ENCODE measurements around the gene TOMM6.
"Not testable (repeated sequence)": the region's sequence is repeated elsewhere in the genome, so short reads cannot be mapped to it uniquely, and the experiment has no call there.

TOMM6 gene

DNA sequence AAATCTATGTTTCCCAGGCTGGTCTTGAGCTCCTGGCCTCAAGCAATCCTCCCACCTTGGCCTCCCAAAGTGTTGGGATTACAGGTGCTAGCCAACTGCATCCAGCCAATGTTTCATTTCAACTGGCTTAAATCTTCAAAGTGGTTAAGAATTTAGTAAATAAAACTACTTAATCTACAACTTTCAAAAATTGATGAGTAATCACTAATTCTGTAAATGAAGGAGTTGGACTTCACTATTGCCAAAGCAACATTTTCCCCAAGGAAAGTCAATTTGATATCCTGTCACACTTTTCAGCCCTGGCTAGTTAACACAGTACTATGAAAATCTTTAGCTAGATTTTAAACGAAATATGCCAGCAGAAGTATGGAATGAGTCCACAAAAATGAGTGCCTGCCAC lies 3.8 kb downstream of the TOMM6 start:
- Histone ChIP-seq H3K4me3 (ENCODE audit: low read depth in 1 of 2, low read length in 2 of 2) (no peak overlapping the region), H3K9me3 (ENCODE audit: control insufficient read depth in 1 of 2, low read length in 2 of 2) (no peaks in the 10 kb centered on the region), H3K27me3 (ENCODE audit: low read depth, low read length) (no peaks in the 10 kb centered on the region), H3K27ac (ENCODE audit: low read length) (no peak overlapping the region), H3K36me3 (ENCODE audit: control insufficient read depth in 1 of 2, insufficient read depth in 2 of 2, low read length in 2 of 2) (peaks cover 45 to 46% of the 10 kb centered on the region in 2 donors), H3K4me1 (ENCODE audit: control insufficient read depth in 1 of 2, insufficient read depth in 2 of 2, low read length in 2 of 2) (peaks cover 0 to 11% of the 10 kb centered on the region in 2 donors)

DNA sequence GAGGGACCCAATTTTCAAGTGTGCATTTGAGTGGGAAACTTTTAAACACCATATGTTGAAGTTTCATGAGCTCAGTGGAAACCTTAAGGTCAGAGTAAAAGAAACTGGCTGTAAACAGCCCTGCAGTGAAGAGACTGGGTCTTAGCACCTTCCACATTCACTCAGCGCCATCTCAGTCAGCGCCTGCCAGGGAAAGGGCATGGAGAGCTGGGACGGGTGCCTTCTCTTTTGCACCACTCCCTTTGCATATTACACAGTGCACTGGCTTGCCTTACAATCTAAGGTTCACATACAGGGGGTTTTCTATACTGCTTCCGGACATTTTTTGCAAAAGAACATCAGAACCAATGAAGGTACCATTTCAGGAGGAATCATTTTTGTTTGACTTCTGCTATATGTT lies 4.5 kb downstream of the TOMM6 start:
- Histone ChIP-seq H3K4me1 (ENCODE audit: control insufficient read depth in 1 of 2, insufficient read depth in 2 of 2, low read length in 2 of 2) (peaks cover 0 to 11% of the 10 kb centered on the region in 2 donors), H3K4me3 (ENCODE audit: low read depth in 1 of 2, low read length in 2 of 2) (no peak overlapping the region), H3K27me3 (ENCODE audit: low read depth, low read length) (no peaks in the 10 kb centered on the region), H3K36me3 (ENCODE audit: control insufficient read depth in 1 of 2, insufficient read depth in 2 of 2, low read length in 2 of 2) (peaks cover 45 to 50% of the 10 kb centered on the region in 2 donors), H3K27ac (ENCODE audit: low read length) (no peak overlapping the region), H3K9me3 (ENCODE audit: control insufficient read depth in 1 of 2, low read length in 2 of 2) (no peaks in the 10 kb centered on the region)

DNA sequence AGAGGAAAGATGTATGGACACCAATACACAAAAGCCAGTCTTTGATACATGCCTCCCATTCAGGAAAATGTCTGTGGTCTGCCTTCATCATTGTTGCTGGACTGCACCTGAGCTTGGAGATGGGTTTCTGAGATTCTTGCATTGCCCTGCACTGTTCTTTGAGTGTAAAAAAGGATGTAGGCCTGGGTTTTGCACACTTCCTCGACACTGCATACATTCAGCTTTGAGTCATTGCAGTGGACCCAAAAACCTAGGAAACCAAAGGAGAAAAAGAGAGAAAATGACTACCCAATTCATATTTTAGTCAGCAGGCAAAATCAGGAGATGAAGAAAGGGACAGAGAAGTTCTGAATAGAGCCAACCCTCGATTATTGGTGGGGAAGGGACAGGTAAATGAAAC lies 9.0 kb downstream of the TOMM6 start:
- Histone ChIP-seq H3K27me3 (ENCODE audit: low read depth, low read length) (no peaks in the 10 kb centered on the region), H3K9me3 (ENCODE audit: control insufficient read depth in 1 of 2, low read length in 2 of 2) (no peaks in the 10 kb centered on the region), H3K36me3 (ENCODE audit: control insufficient read depth in 1 of 2, insufficient read depth in 2 of 2, low read length in 2 of 2) (peaks cover 32 to 35% of the 10 kb centered on the region in 2 donors), H3K27ac (ENCODE audit: low read length) (no peak overlapping the region), H3K4me3 (ENCODE audit: low read depth in 1 of 2, low read length in 2 of 2) (no peak overlapping the region), H3K4me1 (ENCODE audit: control insufficient read depth in 1 of 2, insufficient read depth in 2 of 2, low read length in 2 of 2) (peaks cover 0 to 3% of the 10 kb centered on the region in 2 donors)

DNA sequence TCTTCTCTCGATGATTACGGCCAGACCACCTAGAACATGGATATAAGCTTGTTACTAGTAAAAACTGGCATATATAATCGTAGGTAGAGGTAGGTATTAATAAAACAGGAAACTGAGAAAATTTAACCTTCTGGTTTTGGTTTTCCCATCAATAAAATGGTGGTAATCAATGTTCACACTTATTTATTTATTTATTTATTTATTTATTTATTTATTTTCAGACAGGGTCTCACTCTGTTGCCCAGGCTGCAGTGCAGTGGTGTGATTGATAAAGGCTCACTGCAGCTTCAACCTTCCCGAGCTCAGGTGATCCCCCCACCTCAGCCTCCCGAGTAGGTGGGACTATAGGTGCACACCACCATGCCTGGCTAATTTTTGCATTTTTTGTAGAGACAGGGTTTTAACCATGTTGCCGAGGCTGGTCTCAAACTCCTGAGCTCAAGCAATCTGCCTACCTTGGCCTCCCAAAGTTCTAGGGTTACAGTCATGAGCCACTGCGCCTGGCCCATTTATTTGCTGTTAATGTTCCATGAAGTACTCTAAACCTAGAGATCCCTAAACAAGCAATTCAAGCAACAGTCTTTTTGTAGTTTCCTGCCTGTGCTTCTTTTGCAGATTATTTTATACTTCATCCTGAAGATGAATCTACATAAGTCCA lies 11.5 kb downstream of the TOMM6 start:
- peaks cover 0 to 3% of the 10 kb centered on the region in 2 donors for H3K4me1 ChIP-seq (ENCODE audit: control insufficient read depth in 1 of 2, insufficient read depth in 2 of 2, low read length in 2 of 2)
- no peak overlapping the region for H3K4me3 ChIP-seq (ENCODE audit: low read depth in 1 of 2, low read length in 2 of 2)
- H3K27me3 ChIP-seq (ENCODE audit: low read depth, low read length), result no peaks in the 10 kb centered on the region
- H3K9me3 ChIP-seq (ENCODE audit: control insufficient read depth in 1 of 2, low read length in 2 of 2), result no peaks in the 10 kb centered on the region
- no peak overlapping the region for H3K27ac ChIP-seq (ENCODE audit: low read length)
- H3K36me3 ChIP-seq (ENCODE audit: control insufficient read depth in 1 of 2, insufficient read depth in 2 of 2, low read length in 2 of 2), result peaks cover 23% of the 10 kb centered on the region in 2 donors

DNA sequence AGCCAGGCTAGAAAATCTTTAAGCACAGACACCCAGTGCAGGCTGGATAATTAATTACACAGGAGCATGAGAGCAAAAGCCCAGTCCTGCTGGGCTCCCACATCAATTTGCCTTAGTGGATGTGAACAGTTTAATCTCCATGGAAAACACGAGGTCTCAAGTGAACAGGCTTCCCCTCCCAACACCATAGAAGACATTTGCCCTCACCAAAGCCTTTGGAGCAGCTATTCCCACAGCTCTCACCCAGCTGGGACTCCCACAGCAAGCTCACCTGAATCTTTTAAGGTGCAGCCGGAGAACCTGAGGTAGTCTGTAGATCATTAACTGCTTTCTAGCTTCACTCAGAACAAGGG lies 12.0 kb downstream of the TOMM6 start:
- Histone ChIP-seq H3K4me3 (ENCODE audit: low read depth in 1 of 2, low read length in 2 of 2) (no peak overlapping the region), H3K27me3 (ENCODE audit: low read depth, low read length) (no peaks in the 10 kb centered on the region), H3K36me3 (ENCODE audit: control insufficient read depth in 1 of 2, insufficient read depth in 2 of 2, low read length in 2 of 2) (peaks cover 23% of the 10 kb centered on the region in 2 donors)

DNA sequence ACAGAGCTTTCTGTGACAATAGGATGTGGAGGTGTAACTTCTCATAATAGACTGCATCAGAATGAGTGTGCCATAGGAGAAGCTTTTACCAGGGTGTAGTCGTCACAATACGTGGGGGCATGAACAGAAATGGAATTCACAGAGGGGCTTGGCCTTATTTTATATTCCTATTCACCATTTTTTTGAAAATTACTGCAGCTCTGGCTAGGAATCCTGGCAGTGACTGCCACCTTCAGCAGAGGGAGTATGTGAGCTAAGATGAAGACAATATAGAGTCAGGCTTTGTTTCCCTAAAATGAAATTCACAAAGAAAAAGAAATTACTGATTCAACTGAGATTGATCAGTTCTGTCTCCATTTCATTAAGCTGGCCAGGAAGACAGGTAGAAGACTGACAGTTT lies 13.9 kb downstream of the TOMM6 start:
- Histone ChIP-seq H3K4me3 (ENCODE audit: low read depth in 1 of 2, low read length in 2 of 2) (no peak overlapping the region), H3K36me3 (ENCODE audit: control insufficient read depth in 1 of 2, insufficient read depth in 2 of 2, low read length in 2 of 2) (peaks cover 10 to 26% of the 10 kb centered on the region in 2 donors), H3K9me3 (ENCODE audit: control insufficient read depth in 1 of 2, low read length in 2 of 2) (no peaks in the 10 kb centered on the region), H3K27me3 (ENCODE audit: low read depth, low read length) (no peaks in the 10 kb centered on the region), H3K27ac (ENCODE audit: low read length) (no peak overlapping the region), H3K4me1 (ENCODE audit: control insufficient read depth in 1 of 2, insufficient read depth in 2 of 2, low read length in 2 of 2) (no peaks in the 10 kb centered on the region)

More for the DNA sequence above, 12.0 kb downstream of the TOMM6 start:
- Histone ChIP-seq H3K4me1 (ENCODE audit: control insufficient read depth in 1 of 2, insufficient read depth in 2 of 2, low read length in 2 of 2) (peaks cover 0 to 3% of the 10 kb centered on the region in 2 donors), H3K27ac (ENCODE audit: low read length) (no peak overlapping the region), H3K9me3 (ENCODE audit: control insufficient read depth in 1 of 2, low read length in 2 of 2) (no peaks in the 10 kb centered on the region)

DNA sequence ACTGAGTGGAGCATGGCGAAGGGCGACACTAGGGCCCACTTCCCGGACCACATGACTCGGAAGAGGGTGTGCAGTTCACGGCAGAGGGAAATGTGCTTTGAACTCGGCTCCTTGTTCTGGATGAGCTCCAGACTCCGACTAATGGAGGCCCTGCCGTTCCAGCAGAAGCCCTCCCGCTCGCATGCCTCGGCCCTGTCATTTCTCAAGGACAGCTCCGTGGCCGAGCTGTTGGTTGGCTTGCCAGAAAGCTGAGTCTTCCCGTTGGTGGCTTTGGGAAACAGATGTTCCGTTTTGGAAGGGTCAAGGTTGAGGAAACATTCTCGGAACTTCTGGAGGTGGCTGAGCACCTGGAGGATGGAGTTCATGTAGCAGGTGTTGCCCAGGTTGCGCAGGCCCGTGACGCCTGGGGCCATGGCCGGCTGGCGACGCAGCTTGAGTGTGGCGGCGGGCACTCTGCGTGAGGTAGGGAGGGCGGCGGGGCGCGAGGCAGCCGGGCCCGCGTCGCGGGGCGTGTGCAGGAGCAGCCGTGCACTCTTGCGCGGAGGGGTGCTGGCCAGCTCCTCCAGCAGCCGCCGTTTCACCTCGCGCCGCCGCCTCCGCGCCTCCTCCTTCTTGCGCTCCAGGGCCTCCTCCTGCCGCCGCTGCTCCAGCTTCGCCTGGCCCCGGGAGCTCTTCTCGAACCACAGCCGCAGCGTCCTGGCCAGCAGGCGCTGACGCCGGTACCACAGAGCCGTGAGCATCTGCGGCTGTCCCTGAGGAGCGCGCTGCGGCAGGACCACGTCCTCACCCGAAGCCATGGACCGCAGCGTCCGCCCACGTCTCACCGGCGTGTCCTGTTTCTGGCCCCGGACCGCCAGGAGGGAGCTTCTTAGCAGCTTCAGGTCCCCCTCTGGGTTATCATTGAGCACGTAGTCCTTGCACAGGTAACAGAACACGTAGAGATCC lies 18.6 kb downstream of the TOMM6 start:
- Histone ChIP-seq H3K27ac (ENCODE audit: low read length) (no peak overlapping the region), H3K36me3 (ENCODE audit: control insufficient read depth in 1 of 2, insufficient read depth in 2 of 2, low read length in 2 of 2) (peaks cover 3 to 15% of the 10 kb centered on the region in 2 donors), H3K9me3 (ENCODE audit: control insufficient read depth in 1 of 2, low read length in 2 of 2) (no peaks in the 10 kb centered on the region), H3K27me3 (ENCODE audit: low read depth, low read length) (no peaks in the 10 kb centered on the region), H3K4me3 (ENCODE audit: low read depth in 1 of 2, low read length in 2 of 2) (no peak overlapping the region), H3K4me1 (ENCODE audit: control insufficient read depth in 1 of 2, insufficient read depth in 2 of 2, low read length in 2 of 2) (no peaks in the 10 kb centered on the region)

DNA sequence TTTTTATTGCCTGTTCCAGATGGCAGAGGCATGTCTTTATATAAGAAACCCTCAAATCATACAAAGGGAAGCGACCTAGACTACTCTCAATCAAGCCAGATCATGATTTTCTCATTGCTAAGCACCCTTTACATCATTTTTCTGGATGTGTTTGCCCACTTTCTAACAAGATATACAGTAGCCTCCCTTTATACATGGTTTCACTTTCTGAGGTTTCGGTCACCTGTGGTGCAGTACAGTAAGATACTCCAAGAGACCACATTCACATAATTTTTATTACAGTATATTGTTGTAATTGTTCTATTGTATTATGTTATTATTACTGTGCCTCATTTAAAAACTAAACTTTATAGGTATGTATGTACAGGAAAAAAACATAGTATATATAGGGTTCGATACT lies 23.6 kb downstream of the TOMM6 start:
- H3K27me3 ChIP-seq (ENCODE audit: low read depth, low read length), result no peaks in the 10 kb centered on the region
- H3K27ac ChIP-seq (ENCODE audit: low read length), result no peak overlapping the region
- H3K36me3 ChIP-seq (ENCODE audit: control insufficient read depth in 1 of 2, insufficient read depth in 2 of 2, low read length in 2 of 2), result peaks cover 0 to 6% of the 10 kb centered on the region in 2 donors
- no peak overlapping the region for H3K4me3 ChIP-seq (ENCODE audit: low read depth in 1 of 2, low read length in 2 of 2)
- H3K4me1 ChIP-seq (ENCODE audit: control insufficient read depth in 1 of 2, insufficient read depth in 2 of 2, low read length in 2 of 2), result no peaks in the 10 kb centered on the region
- no peaks in the 10 kb centered on the region for H3K9me3 ChIP-seq (ENCODE audit: control insufficient read depth in 1 of 2, low read length in 2 of 2)

DNA sequence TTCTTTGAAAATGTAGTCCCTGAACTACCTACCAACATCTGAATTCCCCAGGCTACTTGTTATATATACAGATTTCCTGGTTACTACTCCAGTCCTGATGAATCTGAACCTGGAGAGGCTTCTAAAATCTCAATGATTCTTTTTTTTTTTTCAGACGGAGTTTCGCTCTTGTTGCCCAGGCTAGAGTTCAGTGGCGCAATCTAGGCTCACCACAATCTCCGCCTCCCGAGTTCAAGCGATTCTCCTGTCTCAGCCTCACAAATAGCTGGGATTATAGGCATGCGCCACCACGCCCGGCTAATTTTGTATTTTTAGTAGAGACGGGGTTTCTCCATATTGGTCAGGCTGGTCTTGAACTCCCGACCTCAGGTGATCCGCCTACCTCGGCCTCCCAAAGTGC lies 24.5 kb downstream of the TOMM6 start:
- not testable (repeated sequence) for H3K4me3 ChIP-seq (ENCODE audit: low read depth in 1 of 2, low read length in 2 of 2); H3K27me3 ChIP-seq (ENCODE audit: low read depth, low read length); H3K36me3 ChIP-seq (ENCODE audit: control insufficient read depth in 1 of 2, insufficient read depth in 2 of 2, low read length in 2 of 2); H3K4me1 ChIP-seq (ENCODE audit: control insufficient read depth in 1 of 2, insufficient read depth in 2 of 2, low read length in 2 of 2); H3K27ac ChIP-seq (ENCODE audit: low read length); H3K9me3 ChIP-seq (ENCODE audit: control insufficient read depth in 1 of 2, low read length in 2 of 2)

DNA sequence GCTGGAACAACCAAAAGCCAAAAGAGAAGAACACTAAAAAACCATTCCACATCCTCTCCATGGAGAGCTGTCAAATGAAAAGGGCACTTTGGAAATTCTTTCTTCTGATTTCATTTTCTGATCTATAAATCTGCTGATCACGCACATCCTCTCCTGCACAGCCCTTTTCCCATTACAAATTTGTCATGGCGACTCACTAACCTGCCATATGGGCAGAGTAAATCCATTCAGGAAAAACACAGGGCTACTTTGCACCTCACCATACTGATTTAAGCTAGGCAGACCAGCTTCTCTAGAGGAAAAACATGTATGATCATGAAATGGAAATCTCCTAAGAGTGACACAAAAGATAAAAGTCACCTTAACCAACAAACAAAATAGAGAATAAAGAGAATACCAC lies 26.0 kb downstream of the TOMM6 start:
- Histone ChIP-seq H3K4me3 (ENCODE audit: low read depth in 1 of 2, low read length in 2 of 2) (no peak overlapping the region), H3K27ac (ENCODE audit: low read length) (no peak overlapping the region), H3K36me3 (ENCODE audit: control insufficient read depth in 1 of 2, insufficient read depth in 2 of 2, low read length in 2 of 2) (no peaks in the 10 kb centered on the region), H3K4me1 (ENCODE audit: control insufficient read depth in 1 of 2, insufficient read depth in 2 of 2, low read length in 2 of 2) (no peaks in the 10 kb centered on the region), H3K9me3 (ENCODE audit: control insufficient read depth in 1 of 2, low read length in 2 of 2) (no peaks in the 10 kb centered on the region), H3K27me3 (ENCODE audit: low read depth, low read length) (no peaks in the 10 kb centered on the region)

DNA sequence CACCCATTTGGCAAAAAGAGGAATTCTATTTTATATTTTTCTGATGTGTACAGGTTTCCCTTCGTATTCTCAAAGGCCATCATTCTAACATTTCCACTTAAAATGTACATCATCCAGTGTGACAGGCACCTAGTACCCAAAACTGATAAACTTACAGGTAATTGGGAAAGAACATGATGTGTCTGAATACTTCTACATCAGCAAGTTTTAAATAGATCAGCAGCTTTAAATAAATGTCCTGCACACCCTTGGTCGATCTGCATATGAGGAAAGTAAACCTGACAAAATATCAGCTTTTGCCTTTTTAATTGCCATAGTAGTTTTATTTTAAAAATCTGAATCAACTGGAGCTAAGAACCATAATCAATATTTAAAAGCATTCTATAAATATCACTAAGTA lies 26.5 kb downstream of the TOMM6 start:
- Histone ChIP-seq H3K9me3 (ENCODE audit: control insufficient read depth in 1 of 2, low read length in 2 of 2) (no peaks in the 10 kb centered on the region), H3K4me1 (ENCODE audit: control insufficient read depth in 1 of 2, insufficient read depth in 2 of 2, low read length in 2 of 2) (no peaks in the 10 kb centered on the region), H3K4me3 (ENCODE audit: low read depth in 1 of 2, low read length in 2 of 2) (no peak overlapping the region), H3K36me3 (ENCODE audit: control insufficient read depth in 1 of 2, insufficient read depth in 2 of 2, low read length in 2 of 2) (no peaks in the 10 kb centered on the region), H3K27ac (ENCODE audit: low read length) (no peak overlapping the region), H3K27me3 (ENCODE audit: low read depth, low read length) (no peaks in the 10 kb centered on the region)
